ENCODE results near the gene DDX27. TPM values are rescaled to one million over a fixed set of nuclear protein-coding genes. Genes with fewer than 3 reads are reported as not detected.

Gene DDX27
- total and polyA plus RNA-seq, 9 donors = 30.4 to 44.9 (median 36.8) TPM

DNA sequence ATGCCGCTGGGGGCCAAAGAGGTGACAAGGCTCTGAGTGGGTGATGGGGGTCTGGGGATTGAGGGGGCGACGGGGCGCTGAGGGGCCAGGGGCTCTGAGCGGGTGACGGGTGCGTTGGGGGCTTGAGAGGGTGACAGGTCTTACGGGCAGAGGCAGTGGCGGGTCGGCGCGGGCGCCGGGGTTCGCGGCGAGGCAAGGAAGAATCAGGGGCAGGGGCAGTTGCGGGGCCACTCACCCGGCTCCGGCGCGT is 58.5 kb downstream of the DDX27 start:
- no peak for TF ChIP-seq POLR2A (IDR thresholded peaks at IDR 0.05)
- TF ChIP-seq, protein P1, sequence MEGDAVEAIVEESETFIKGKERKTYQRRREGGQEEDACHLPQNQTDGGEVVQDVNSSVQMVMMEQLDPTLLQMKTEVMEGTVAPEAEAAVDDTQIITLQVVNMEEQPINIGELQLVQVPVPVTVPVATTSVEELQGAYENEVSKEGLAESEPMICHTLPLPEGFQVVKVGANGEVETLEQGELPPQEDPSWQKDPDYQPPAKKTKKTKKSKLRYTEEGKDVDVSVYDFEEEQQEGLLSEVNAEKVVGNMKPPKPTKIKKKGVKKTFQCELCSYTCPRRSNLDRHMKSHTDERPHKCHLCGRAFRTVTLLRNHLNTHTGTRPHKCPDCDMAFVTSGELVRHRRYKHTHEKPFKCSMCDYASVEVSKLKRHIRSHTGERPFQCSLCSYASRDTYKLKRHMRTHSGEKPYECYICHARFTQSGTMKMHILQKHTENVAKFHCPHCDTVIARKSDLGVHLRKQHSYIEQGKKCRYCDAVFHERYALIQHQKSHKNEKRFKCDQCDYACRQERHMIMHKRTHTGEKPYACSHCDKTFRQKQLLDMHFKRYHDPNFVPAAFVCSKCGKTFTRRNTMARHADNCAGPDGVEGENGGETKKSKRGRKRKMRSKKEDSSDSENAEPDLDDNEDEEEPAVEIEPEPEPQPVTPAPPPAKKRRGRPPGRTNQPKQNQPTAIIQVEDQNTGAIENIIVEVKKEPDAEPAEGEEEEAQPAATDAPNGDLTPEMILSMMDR (IDR thresholded peaks at IDR 0.05) = no peak
- no peak for TF ChIP-seq EP300 (IDR thresholded peaks at IDR 0.05)
- Histone ChIP-seq H3K27me3 (no peaks in the 10 kb centered on the region), H3K27ac (peak overlapping the region; percentile 98 to 99), H3K36me3 (no peaks in the 10 kb centered on the region), H3K4me1 (ENCODE audit: insufficient read depth) (peaks cover 15% of the 10 kb centered on the region), H3K9me3 (peaks cover 0 to 14% of the 10 kb centered on the region in 2 donors), H3K4me3 (peak overlapping the region; percentile 58)
- intact Hi-C loops (cut with DNase I) = loop anchor here in 1 of 4 donors (10.0 kb wide), 1 partner anchor 53 kb away; no protein-coding TSS in a partner anchor
- WGBS, 3 donors = 0 to 1% (median 1%) methylated on average over 17 to 22 of the region's 22 CpGs
- no peak for DNase-seq

DNA sequence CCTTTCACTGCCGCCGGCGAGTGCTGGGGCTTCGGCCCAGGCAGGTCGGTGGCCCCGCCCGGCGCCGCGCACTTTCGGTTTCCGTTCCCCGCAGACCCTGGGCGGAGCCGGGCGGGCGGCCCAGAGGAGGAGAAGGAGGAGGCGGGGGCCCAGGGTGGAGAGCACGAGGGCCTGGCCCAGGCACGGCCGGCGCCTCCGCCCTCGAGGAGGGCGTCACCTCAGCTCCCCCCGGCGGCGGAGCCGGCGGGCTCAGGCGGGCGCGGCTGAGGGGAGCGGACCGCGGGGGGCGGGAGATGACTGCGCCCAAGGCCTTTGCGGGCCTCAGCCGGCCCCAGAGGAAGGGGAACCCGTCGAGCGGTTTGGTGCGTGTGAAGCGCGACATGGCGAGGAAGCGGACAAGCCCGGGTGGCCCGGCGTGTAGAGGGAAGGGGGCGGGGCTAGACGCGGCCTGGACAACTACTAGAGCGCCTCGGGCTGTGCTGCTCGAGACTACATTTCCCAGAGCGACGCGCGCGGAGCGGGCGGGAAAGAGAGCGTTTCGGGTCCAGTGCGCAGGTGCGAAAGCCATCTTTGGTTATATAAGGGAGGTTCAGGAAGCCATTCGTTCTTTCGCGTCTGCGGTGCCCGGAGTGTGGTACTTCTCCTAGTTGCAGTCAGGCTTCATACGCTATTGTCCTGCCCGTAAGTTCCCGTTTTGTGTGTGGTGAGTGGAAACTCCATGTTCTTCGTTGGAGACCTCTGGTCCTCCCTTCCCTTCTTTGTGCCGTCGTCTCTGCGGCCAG is 59.0 kb downstream of the DDX27 start, which contains the start of gene ZNFX1:
Gene ZNFX1 (minus strand): TSS at position 22 of the 782 bp plus-strand sequence. CDS start 2,218 bp downstream, outside the sequence.
- WGBS, 3 donors = 0% methylated on average over 58 to 79 of the region's 80 CpGs
- no peaks in the 10 kb centered on the region for H3K27me3 ChIP-seq
- peak within 1 kb of the TSS; percentile 98 to 99 for H3K27ac ChIP-seq
- peaks cover 0 to 19% of the 10 kb centered on the region in 2 donors for H3K9me3 ChIP-seq
- no peaks in the 10 kb centered on the region for H3K36me3 ChIP-seq
- H3K4me3 ChIP-seq = peak within 1 kb of the TSS; percentile 58
- intact Hi-C loops (cut with DNase I) = loop anchor here in 1 of 4 donors (10.0 kb wide), 1 partner anchor 53 kb away; no protein-coding TSS in a partner anchor
- DNase-seq = peak; percentile 98 to 99 (median 99)
- peak; percentile 15 for TF ChIP-seq EP300 (IDR thresholded peaks at IDR 0.05)
- TF ChIP-seq POLR2A (IDR thresholded peaks at IDR 0.05) = peak; percentile 98
- TF ChIP-seq, protein P1 (IDR thresholded peaks at IDR 0.05) = peak in 1 of 3 donors; percentile 18
- H3K4me1 ChIP-seq (ENCODE audit: insufficient read depth) = peaks cover 15% of the 10 kb centered on the region

DNA sequence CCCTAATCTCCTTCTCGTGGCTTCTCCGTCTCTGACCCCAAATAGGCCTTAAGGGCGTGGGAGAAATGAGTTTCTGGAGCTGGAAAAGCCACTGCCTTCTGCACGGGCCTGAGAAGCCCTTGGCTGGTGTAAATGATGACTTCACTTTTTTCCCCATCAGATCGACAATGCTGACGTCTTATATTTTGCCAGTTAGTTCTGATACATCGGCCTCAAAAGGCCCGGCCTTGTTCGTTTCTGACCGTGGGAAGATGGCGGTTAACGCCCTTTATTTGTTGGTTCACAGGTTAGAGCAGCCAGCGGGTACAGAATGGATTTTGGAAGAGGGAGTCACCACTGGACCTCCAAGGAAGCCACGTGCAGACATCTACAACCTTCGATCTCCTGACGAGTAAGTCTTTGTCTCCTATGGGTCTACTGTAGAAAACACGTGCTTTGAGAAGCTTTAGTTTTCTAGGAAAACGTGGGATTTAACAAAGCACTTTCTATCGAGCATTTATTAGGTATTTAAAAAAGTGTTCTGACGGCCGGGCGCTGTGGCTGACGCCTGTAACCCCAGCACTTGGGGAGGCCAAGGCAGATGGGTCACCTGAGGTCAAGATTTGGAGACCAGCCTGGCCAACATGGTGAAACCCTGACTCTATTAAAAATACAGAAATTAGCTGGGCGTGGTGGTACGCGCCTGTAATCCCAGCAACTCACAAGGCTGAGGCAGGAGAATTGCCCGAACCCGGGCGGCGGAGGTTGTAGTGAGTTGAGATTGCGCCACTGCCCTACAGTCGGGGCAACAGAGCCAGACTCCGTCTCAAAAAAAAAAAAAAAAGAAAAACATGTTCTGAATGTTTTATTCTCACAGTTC is 59.8 kb downstream of the DDX27 start:
- TF ChIP-seq POLR2A (IDR thresholded peaks at IDR 0.05) (no peak), EP300 (IDR thresholded peaks at IDR 0.05) (no peak)
- TF ChIP-seq, protein P1 (IDR thresholded peaks at IDR 0.05) = no peak
- peak in 4 of 5 donors; percentile 12 to 47 (median 36) for DNase-seq
- Histone ChIP-seq H3K9me3 (peaks cover 0 to 19% of the 10 kb centered on the region in 2 donors), H3K27ac (peak overlapping the region; percentile 98 to 99), H3K36me3 (no peaks in the 10 kb centered on the region), H3K4me3 (peak overlapping the region; percentile 58), H3K4me1 (ENCODE audit: insufficient read depth) (peaks cover 15% of the 10 kb centered on the region), H3K27me3 (no peaks in the 10 kb centered on the region)
- 11 to 16% (median 13%) methylated on average over 33 of the region's 33 CpGs for WGBS, 3 donors
- intact Hi-C loops (cut with DNase I) = loop anchor here in 1 of 4 donors (10.0 kb wide), 1 partner anchor 54 kb away; no protein-coding TSS in a partner anchor

Measured in ovary (tissue), 9 donors.